ENCODE data around the gene PHACTR2.
"Not testable (repeated sequence)": the region's sequence is repeated elsewhere in the genome, so short reads cannot be mapped to it uniquely, and the experiment has no call there.

The PHACTR2 gene

DNA sequence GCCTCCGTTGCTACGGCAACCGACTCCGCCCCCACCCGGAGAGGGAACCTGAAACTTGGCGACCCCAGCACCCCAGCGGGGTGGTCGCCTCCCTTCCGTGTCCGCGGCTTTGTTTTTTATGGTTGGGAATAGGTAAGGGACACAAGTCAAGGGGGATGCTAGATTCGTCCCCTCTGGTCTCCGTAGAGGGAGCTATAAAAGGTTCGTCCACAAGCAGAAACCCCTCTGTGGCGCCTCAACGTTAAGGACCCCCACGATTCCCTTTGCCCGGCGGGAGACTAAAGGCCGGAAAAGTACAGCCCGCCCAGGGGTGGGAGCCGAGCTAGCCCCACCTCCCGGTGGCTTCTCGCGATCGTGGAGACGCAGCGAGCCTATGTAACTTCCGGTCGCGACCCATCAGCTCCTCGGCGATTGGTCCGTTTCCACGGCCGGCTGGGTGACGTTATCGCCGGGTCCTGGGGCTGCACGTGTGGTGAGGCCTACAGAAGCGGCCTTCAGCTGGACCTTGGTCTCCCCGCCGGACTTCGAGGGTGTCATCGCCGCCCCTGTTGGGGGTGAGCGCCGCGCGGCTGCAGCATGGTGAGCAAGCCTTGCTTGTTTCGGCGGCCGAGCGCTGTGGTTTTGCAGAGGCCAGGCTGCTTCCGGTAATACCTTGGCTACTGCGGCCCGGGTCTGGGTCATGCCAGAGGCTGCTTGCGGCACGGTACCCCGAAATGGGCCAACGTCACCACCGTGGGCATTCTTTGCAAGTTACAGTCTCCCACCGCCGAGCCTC is 165.3 kb downstream of the PHACTR2 start, which contains the start of gene LTV1:
LTV1 (plus strand) TSS at position 437 of the 775 bp plus-strand sequence; CDS start at position 577, 140 bp downstream.
- Histone ChIP-seq H3K4me3 (ENCODE audit: low read depth, low read length) (peak within 1 kb of the TSS; percentile 60), H3K27me3 (ENCODE audit: insufficient read depth, low read depth, severe bottlenecking) (no peaks in the 10 kb centered on the region), H3K27ac (peak within 1 kb of the TSS; percentile 93), H3K9me3 (ENCODE audit: severe bottlenecking) (no peaks in the 10 kb centered on the region), H3K36me3 (peaks cover 40% of the 10 kb centered on the region)
- peak; percentile 96 for DNase-seq
- TF ChIP-seq, protein P1, sequence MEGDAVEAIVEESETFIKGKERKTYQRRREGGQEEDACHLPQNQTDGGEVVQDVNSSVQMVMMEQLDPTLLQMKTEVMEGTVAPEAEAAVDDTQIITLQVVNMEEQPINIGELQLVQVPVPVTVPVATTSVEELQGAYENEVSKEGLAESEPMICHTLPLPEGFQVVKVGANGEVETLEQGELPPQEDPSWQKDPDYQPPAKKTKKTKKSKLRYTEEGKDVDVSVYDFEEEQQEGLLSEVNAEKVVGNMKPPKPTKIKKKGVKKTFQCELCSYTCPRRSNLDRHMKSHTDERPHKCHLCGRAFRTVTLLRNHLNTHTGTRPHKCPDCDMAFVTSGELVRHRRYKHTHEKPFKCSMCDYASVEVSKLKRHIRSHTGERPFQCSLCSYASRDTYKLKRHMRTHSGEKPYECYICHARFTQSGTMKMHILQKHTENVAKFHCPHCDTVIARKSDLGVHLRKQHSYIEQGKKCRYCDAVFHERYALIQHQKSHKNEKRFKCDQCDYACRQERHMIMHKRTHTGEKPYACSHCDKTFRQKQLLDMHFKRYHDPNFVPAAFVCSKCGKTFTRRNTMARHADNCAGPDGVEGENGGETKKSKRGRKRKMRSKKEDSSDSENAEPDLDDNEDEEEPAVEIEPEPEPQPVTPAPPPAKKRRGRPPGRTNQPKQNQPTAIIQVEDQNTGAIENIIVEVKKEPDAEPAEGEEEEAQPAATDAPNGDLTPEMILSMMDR (IDR thresholded peaks at IDR 0.05; ENCODE audit: low read depth, low read length), result no peak

DNA sequence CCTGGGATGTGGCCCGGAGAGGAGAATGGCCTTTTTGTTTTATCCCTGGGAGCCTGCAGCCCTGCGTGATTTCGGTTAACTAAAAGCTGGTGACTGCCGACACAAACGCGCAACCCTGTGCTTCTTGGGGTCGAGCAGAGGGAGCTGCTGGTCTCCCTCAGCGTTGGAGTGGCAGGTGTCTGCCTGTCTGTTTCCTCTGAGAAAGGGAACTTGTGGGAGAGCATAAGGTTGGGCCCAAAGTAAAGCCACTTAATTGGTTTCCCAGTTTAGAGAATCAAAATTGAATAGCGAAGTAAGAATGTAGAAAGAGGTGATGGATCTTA is 165.9 kb downstream of the PHACTR2 start:
- TF ChIP-seq, protein P1 (IDR thresholded peaks at IDR 0.05; ENCODE audit: low read depth, low read length), result no peak

DNA sequence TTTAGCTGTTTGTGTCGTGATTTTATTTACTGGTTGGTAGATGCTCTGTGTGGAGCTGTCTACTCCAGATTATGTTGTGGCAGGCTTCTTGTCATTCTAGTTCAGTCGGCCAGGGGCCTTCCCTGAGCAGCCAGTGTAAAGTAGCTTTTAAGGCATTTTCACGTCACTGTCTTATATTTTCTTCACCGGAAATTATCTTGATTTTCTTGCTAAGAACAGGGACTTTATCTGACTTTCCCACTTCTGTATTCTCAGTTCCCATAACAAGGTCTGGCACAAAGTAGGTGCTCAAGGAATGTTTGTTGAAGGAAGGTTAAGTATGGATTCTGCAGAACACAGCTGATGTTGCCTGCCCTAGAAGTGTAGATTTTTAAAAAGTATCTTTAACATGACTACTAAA is 166.2 kb downstream of the PHACTR2 start:
- H3K27ac ChIP-seq, result peak overlapping the region; percentile 93
- DNase-seq, result no peak
- H3K9me3 ChIP-seq (ENCODE audit: severe bottlenecking), result no peaks in the 10 kb centered on the region
- TF ChIP-seq, protein P1 (IDR thresholded peaks at IDR 0.05; ENCODE audit: low read depth, low read length), result no peak
- no peaks in the 10 kb centered on the region for H3K27me3 ChIP-seq (ENCODE audit: insufficient read depth, low read depth, severe bottlenecking)
- H3K36me3 ChIP-seq, result peaks cover 49% of the 10 kb centered on the region
- H3K4me3 ChIP-seq (ENCODE audit: low read depth, low read length), result peak overlapping the region; percentile 60

More for the DNA sequence above, 165.9 kb downstream of the PHACTR2 start:
- H3K36me3 ChIP-seq, result peaks cover 46% of the 10 kb centered on the region
- H3K4me3 ChIP-seq (ENCODE audit: low read depth, low read length), result peak overlapping the region; percentile 60
- no peaks in the 10 kb centered on the region for H3K9me3 ChIP-seq (ENCODE audit: severe bottlenecking)
- H3K27me3 ChIP-seq (ENCODE audit: insufficient read depth, low read depth, severe bottlenecking), result no peaks in the 10 kb centered on the region
- H3K27ac ChIP-seq, result peak overlapping the region; percentile 93
- no peak for DNase-seq

DNA sequence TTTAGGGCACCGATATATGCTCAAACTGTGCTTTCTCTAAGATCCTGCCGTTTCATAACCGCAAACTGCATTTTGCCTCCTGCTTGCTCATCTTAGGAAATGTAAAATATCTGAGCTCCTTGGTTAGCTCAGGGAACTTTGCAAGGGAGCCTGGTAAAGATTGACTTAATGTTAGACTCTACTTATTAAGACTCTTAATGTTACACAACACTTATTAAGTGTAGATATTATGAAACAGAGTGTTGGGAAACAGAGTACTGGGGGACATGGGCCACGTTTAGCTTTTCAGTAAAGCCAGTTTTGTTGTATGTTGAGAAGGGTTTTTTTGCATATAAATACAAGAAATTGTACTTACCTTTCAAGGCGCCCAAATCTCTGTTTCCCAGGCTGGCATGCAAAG is 167.3 kb downstream of the PHACTR2 start:
- DNase-seq, result no peak
- TF ChIP-seq, protein P1 (IDR thresholded peaks at IDR 0.05; ENCODE audit: low read depth, low read length), result no peak
- Histone ChIP-seq H3K9me3 (ENCODE audit: severe bottlenecking) (no peaks in the 10 kb centered on the region), H3K27me3 (ENCODE audit: insufficient read depth, low read depth, severe bottlenecking) (no peaks in the 10 kb centered on the region), H3K4me3 (ENCODE audit: low read depth, low read length) (no peak overlapping the region), H3K36me3 (peaks cover 58% of the 10 kb centered on the region), H3K27ac (no peak overlapping the region)

DNA sequence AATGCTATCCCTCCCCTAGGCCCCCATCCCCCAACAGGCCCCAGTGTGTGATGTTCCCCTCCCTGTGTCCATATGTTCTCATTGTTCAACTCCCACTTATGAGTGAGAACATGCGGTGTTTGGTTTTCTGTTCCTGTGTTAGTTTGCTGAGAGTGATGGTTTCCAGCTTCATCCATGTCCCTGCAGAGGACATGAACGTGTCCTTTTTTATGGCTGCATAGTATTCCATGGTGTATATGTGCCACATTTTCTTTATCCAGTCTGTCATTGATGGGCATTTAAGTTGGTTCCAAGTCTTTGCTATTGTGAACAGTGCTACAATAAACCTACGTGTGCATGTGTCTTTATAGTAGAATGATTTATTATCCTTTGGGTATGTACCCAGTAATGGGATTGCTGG is 173.9 kb downstream of the PHACTR2 start:
- peaks cover 56% of the 10 kb centered on the region for H3K36me3 ChIP-seq
- H3K4me3 ChIP-seq (ENCODE audit: low read depth, low read length); H3K27me3 ChIP-seq (ENCODE audit: insufficient read depth, low read depth, severe bottlenecking); DNase-seq; H3K9me3 ChIP-seq (ENCODE audit: severe bottlenecking); H3K27ac ChIP-seq: not testable (repeated sequence)

DNA sequence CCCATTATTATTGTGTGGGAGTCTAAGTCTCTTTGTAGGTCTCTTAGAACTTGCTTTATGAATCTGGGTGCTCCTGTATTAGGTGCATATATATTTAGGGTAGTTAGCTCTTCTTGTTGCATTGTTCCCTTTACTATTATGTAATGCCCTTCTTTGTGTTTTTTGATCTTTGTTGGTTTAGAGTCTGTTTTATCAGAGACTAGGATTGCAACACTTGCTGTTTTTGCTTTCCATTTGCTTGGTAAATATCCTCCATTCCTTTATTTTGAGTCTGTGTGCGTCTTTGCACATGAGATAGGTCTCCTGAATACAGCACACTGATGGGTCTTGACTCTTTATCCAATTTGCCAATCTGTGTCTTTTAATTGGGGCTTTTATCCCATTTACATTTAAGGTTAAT is 177.3 kb downstream of the PHACTR2 start:
- H3K27ac ChIP-seq; H3K9me3 ChIP-seq (ENCODE audit: severe bottlenecking); DNase-seq; H3K27me3 ChIP-seq (ENCODE audit: insufficient read depth, low read depth, severe bottlenecking); H3K4me3 ChIP-seq (ENCODE audit: low read depth, low read length): not testable (repeated sequence)
- H3K36me3 ChIP-seq, result peaks cover 57% of the 10 kb centered on the region

DNA sequence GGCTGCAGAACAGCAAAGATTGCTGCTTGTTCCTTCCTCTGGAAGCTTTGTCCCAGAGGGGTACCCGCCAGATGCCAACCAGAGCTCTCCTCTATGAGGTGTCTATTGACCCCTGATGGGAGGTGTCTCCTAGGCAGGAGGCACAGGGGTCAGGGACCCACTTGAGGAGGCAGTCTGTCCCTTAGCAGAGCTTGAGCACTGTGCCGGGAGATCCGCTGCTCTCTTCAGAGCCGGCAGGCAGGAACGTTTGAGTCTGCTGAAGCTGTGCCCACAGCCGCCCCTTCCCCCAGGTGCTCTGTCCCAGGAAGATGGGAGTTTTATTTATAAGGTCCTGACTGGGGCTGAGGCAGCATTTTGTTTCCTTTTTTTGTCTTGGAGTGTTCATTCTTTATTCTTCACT is 179.0 kb downstream of the PHACTR2 start:
- not testable (repeated sequence) for H3K27me3 ChIP-seq (ENCODE audit: insufficient read depth, low read depth, severe bottlenecking); H3K4me3 ChIP-seq (ENCODE audit: low read depth, low read length); DNase-seq; H3K9me3 ChIP-seq (ENCODE audit: severe bottlenecking); H3K27ac ChIP-seq
- peaks cover 52% of the 10 kb centered on the region for H3K36me3 ChIP-seq

All from WERI-Rb-1 (cell line).